Fibroblast of lung (primary cell): ENCODE results near the gene TXNRD2. TPM values are rescaled to one million over a fixed set of nuclear protein-coding genes. Genes with fewer than 3 reads are reported as not detected.

Experiments used
- DNase-seq, 2 donors: peaks; one replicate each; pipeline versions ENCODE4 v3.0.0 to v3.0.0-alpha.2; 2010; ENCODE audit warnings: low read depth in 2 of 2
- H2AFZ ChIP-seq: 2 replicates; pipeline ENCODE4 v1.5.1; 2012; ENCODE audit warnings: low read length, control low read depth, inconsistent platforms
- H3K27ac ChIP-seq: 2 replicates; pipeline ENCODE4 v1.5.1; 2011; ENCODE audit warnings: low read length, control low read depth; ENCODE audit not compliant: insufficient read depth
- H3K27me3 ChIP-seq: 2 replicates; pipeline ENCODE4 v1.5.1; 2011; ENCODE audit warnings: mild to moderate bottlenecking, low read length; ENCODE audit not compliant: control insufficient read depth, insufficient read depth
- H3K36me3 ChIP-seq: 2 replicates; pipeline ENCODE4 v1.5.1; 2011; ENCODE audit warnings: low read length; ENCODE audit not compliant: control insufficient read depth, insufficient read depth
- H3K4me1 ChIP-seq: 2 replicates; pipeline ENCODE4 v1.5.1; 2011; ENCODE audit warnings: low read length; ENCODE audit not compliant: control insufficient read depth, insufficient read depth; ENCODE audit errors: extremely low read depth
- H3K4me2 ChIP-seq: 2 replicates; pipeline ENCODE4 v1.5.1; 2011; ENCODE audit warnings: low read length, control low read depth; ENCODE audit not compliant: insufficient read depth; ENCODE audit errors: extremely low read depth
- H3K4me3 ChIP-seq, 4 experiments: fragments of 200-600 bp in 1 of 4; sonication (generic) in 1 of 4; replicated peaks in 1 of 4; 2 replicates each; pipeline ENCODE4 v1.5.1; 2011 to 2016; ENCODE audit warnings: low read length in 4 of 4, low read depth in 3 of 4, mild to moderate bottlenecking in 3 of 4, control low read depth in 2 of 4, inconsistent platforms in 1 of 4, mixed read lengths in 1 of 4; ENCODE audit not compliant: insufficient read depth in 1 of 4; ENCODE audit errors: control extremely low read depth in 1 of 4
- H3K79me2 ChIP-seq: 2 replicates; pipeline ENCODE4 v1.5.1; 2012; ENCODE audit warnings: mild to moderate bottlenecking, low read length, inconsistent platforms; ENCODE audit not compliant: control insufficient read depth, insufficient read depth
- H3K9ac ChIP-seq: 2 replicates; pipeline ENCODE4 v1.5.1; 2011; ENCODE audit warnings: mild to moderate bottlenecking, low read length, control low read depth; ENCODE audit not compliant: insufficient read depth
- H3K9me3 ChIP-seq: 2 replicates; pipeline ENCODE4 v1.5.1; 2012; ENCODE audit warnings: low read depth, low read length; ENCODE audit not compliant: control insufficient read depth, insufficient read depth
- H4K20me1 ChIP-seq: 2 replicates; pipeline ENCODE4 v1.5.1; 2011; ENCODE audit warnings: low read length; ENCODE audit not compliant: control insufficient read depth, insufficient read depth; ENCODE audit errors: extremely low read depth
- CTCF ChIP-seq, 2 donors: IDR thresholded peaks in 1 of 2; conservative IDR thresholded peaks in 1 of 2; 1 replicate in 1 of 2; 2 replicates in 1 of 2; pipeline ENCODE4 v1.5.1; 2011 to 2012; ENCODE audit warnings: low read length in 2 of 2, control low read depth in 1 of 2, inconsistent platforms in 1 of 2, low read depth in 1 of 2, mild to moderate bottlenecking in 1 of 2
- EZH2 ChIP-seq: IDR thresholded peaks from 2 replicates; pipeline ENCODE4 v1.5.1; 2012; ENCODE audit warnings: low read length, control low read depth, mild to moderate bottlenecking; ENCODE audit errors: missing control alignments
- polyA plus RNA-seq, 2 donors: library from polyadenylated mRNA; depleted of rRNA in 1 of 2; stranded (reverse) in 1 of 2; unstranded in 1 of 2; fragments of >200 nt; gene quantifications; 2 replicates each; pipeline ENCODE4 v1.2.1, GENCODE V29; 2011 to 2012; ENCODE audit warnings: missing spikeins in 1 of 2
- total RNA-seq: library from RNA; depleted of rRNA; stranded (reverse); fragments of >200 nt; gene quantifications from 2 replicates; pipeline ENCODE4 v1.2.1, GENCODE V29; 2014

The TXNRD2 gene
- total and polyA plus RNA-seq, 2 donors (not counting 1 experiment from before 2014, with no cell fraction given), result 13.2 to 30.7 TPM

- H3K9me3 ChIP-seq, result no peaks in the 10 kb centered on the region
- no peak overlapping the region for H3K27ac ChIP-seq
- H3K36me3 ChIP-seq, result peaks cover 3% of the 10 kb centered on the region
- no peaks in the 10 kb centered on the region for H4K20me1 ChIP-seq
- no peak overlapping the region for H3K4me2 ChIP-seq
- H3K79me2 ChIP-seq, result no peaks in the 10 kb centered on the region
- no peak overlapping the region for H3K9ac ChIP-seq
- TF ChIP-seq CTCF (conservative IDR thresholded peaks at IDR 0.05 in 1 of 2, IDR thresholded peaks at IDR 0.05 in 1 of 2; ENCODE audit: low read depth in 1 of 2, low read length in 2 of 2), result no peak
- no peak for TF ChIP-seq EZH2
- H2AFZ ChIP-seq, result no peak overlapping the region
- no peaks in the 10 kb centered on the region for H3K4me1 ChIP-seq
- H3K4me3 ChIP-seq, result no peak overlapping the region
- no peak for DNase-seq
- no peaks in the 10 kb centered on the region for H3K27me3 ChIP-seq
Observed at GRCh38 chr22:19898145-19898544, 43.5 kb downstream of the TXNRD2 start.

GRCh38 chr22:19897726-19898125 is 43.9 kb downstream of the TXNRD2 start:
- Histone ChIP-seq H3K4me3 (no peak overlapping the region), H3K27ac (no peak overlapping the region), H3K36me3 (peaks cover 3% of the 10 kb centered on the region), H4K20me1 (no peaks in the 10 kb centered on the region), H3K4me2 (no peak overlapping the region), H3K9ac (no peak overlapping the region), H3K4me1 (no peaks in the 10 kb centered on the region), H2AFZ (no peak overlapping the region), H3K9me3 (no peaks in the 10 kb centered on the region), H3K27me3 (no peaks in the 10 kb centered on the region), H3K79me2 (no peaks in the 10 kb centered on the region)
- DNase-seq, result no peak
- TF ChIP-seq EZH2 (no peak), CTCF (conservative IDR thresholded peaks at IDR 0.05 in 1 of 2, IDR thresholded peaks at IDR 0.05 in 1 of 2; ENCODE audit: low read depth in 1 of 2, low read length in 2 of 2) (no peak)

DNA sequence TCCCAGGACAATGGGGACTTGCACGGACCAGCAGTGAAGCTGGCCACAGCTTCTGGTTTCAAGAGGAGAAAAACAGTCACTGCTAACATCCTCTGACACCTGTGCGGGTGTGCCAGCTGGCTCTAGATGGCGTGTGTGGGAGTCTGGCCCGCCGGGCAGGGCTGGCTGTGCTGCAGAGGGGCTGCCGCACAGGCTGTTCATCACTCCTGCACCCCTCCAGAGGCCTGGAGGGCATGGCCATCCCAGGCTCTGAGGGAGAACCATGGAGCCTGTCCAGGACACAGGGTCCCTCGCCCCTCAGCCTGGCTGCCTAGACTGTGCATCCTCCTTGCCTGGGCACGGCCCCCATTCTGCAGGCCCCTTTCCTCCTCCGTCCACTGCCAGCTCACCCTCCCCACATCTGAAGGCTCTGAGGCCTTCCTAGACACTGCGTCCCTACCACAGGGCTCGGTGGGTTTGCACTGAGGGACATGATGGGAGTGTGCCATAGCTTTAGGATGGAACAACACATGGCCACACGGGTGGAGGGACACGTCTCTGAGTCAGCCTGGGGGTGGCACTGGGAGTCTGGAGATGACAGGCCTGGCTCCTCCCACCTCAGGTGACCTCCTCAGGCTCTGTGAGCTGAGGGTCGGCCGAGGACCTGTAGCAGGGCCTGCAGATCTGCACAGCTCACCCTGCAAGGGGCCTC is 44.8 kb downstream of the TXNRD2 start:
- H3K9ac ChIP-seq, result no peak overlapping the region
- no peak overlapping the region for H3K27ac ChIP-seq
- peaks cover 3% of the 10 kb centered on the region for H3K36me3 ChIP-seq
- H3K27me3 ChIP-seq, result no peaks in the 10 kb centered on the region
- H3K79me2 ChIP-seq, result no peaks in the 10 kb centered on the region
- no peaks in the 10 kb centered on the region for H4K20me1 ChIP-seq
- DNase-seq, result no peak
- no peaks in the 10 kb centered on the region for H3K9me3 ChIP-seq
- H3K4me1 ChIP-seq, result peaks cover 2% of the 10 kb centered on the region
- TF ChIP-seq EZH2 (no peak), CTCF (conservative IDR thresholded peaks at IDR 0.05 in 1 of 2, IDR thresholded peaks at IDR 0.05 in 1 of 2; ENCODE audit: low read depth in 1 of 2, low read length in 2 of 2) (no peak)
- no peak overlapping the region for H3K4me2 ChIP-seq
- no peak overlapping the region for H3K4me3 ChIP-seq
- H2AFZ ChIP-seq, result no peak overlapping the region
